DMS53 treated with DMSO at 0.1 percent for 48 hours (cell line): Measurements from ENCODE around the gene FGF18.

Source experiments
- DNase-seq: peaks from one replicate; lab custom pipeline; 2025; ENCODE audit not compliant: unreplicated experiment; lab: John Stamatoyannopoulos, UW

FGF18 gene

DNA sequence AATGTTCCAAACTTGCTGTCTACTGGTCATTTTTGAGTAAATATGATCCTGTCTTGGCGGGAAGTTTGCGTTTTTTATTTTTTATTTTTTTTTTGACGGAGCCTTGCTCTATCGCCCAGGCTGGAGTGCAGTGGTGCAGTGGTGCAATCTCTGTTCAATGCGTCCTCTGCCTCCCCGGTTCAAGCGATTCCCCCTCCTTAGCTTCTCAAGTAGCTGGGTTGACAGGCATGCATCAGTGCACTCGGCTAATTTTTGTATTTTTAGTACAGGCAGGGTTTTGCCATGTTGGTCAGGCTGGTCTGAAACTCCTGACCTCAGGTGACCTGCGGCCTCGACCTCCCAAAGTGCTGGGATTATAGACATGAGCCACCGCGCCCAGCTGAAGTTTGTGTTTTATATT, 45.4 kb downstream of the FGF18 start:
- DNase-seq = no peak

DNA sequence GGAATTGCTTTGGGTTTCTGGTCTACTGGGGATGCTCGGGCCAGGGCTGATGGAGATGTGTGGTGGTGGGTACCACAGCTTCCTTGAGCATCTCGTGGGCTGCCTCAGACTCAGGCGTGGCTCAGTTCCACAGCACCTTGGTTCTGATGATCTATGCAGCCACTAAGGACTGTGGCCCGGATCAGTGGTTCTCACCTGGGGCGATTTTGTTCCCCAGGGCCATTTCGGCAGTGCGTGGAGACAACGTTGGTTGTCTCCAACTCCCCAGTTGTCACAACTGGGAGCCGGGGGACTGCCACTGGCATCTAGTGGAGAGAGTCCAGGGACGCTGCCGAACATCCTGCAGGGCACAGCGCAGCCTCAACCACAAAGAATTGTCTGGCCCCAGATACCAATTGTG, 47.7 kb downstream of the FGF18 start:
- DNase-seq = no peak

DNA sequence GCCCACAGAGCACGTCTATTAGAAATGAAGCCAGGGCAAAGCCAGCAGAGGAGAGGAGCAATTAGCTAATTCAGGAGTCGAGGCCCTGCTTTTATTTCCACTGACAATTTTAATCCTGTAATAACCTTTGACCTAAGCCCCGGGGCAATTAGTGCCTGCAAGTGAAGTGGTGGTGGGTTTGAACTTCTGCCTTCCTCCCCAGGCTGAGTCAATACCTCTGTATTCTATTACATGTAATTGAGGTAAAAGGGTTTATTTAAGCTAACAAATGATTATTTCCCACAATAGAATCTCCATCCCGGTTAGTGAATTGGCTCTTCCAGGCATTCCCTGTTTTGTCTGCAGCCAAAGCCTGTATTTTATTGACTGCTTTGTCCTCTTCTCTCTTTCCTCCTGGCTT, 49.9 kb downstream of the FGF18 start:
- DNase-seq = no peak

DNA sequence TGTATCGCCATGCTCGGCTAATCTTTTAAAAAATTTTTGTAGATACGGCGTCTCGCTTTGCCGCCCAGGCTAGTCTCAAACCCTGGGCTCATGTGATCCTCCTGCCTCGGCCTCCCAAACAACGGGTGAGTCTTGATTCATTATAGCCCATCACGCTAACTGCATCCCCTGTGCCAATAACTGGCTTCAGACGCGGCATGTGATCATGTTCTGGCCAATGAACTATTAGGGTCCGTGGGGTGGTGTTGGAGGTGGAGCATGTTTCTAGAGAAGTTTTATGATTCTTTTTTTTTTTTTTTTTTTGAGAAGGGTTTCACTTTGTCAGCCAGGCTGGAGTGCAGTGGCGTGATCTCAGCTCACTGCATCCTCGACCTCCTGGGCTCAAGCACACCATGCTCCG, 51.0 kb downstream of the FGF18 start:
- DNase-seq = no peak

- no peak for DNase-seq
These were observed 54.9 kb downstream of the FGF18 start for GRCh38 chr5:171474230-171474813.

- DNase-seq = no peak
These were observed 56.1 kb downstream of the FGF18 start for GRCh38 chr5:171475596-171475995.

DNA sequence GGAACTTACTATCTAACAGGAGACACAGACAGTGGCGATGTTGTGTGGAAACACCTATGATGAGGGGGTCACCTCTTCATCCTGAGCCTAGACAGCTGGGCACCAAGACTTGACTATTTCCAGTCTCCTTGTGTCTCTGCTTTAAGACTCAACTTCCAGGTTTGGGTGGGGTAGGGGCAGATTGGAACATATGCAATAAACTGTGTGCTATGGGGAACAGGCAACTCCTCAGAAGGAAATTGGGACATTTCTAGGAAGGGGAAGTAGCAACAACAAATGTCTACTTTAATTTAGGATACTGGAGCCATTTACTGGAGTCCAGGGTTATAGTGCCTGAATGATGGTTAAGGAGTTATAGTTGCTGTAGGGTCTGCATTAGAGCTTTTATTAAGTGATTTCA, 57.3 kb downstream of the FGF18 start:
- no peak for DNase-seq

DNA sequence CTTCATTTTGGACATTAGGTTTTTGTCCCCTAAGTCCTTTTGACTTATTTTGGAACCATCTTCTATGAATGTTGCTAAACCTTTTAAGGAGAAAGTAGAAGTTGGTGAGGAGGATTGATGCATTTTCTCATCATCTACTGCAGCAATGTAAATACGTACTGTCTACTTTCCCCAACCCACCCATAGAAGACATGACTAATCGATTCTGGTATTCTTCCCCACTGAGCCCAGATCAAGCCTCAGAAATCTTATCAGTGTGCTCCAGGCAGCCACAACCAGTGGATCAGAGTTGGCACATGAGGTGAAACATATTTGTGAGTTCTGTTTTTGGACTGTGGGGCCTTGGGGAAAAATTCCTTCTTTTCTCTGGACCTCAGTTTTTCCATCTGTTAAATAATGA, 57.7 kb downstream of the FGF18 start:
- no peak for DNase-seq

GRCh38 chr5:171477666-171478065, 58.2 kb downstream of the FGF18 start:
- no peak for DNase-seq

DNA sequence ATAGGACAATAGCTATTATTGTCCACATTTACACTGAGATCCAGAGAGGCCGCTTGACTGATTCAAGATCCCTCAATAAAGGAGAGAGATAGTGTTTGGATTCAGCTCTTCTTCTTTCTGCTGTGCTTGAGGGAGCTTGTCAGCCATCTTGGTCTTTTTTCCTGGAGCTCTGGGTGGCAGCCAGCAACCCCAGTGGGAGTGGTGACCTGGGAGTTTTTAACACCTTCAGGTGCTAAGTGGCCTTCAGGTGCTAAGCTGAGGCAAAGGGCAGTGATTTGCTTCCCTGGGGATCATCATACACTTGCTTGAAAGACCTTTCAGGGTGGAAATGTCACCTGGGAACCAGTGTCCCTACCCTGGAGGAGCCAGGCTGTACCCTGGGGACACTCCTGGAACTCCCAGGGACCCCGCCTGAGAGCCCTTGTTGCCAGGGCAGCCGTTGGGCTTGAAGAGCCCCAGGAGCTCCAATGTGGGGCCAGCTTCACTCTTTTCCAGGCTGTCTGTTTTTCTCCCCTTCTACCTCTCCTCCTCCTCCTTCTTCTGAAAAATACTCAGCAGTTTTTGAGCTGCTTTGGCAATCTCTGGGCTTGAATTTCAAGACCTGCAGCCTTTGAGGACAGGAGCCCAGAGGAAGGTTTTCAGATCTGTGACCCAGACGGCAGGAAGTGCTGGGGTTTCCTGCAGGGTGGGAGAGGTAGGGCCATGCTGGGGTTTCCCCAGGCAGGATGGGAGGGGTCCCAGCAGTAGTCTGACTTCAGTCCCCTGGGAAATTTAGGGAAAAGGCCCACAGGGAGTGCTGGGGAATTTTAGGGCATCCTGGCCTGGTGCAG, 59.7 kb downstream of the FGF18 start:
- DNase-seq = no peak

DNA sequence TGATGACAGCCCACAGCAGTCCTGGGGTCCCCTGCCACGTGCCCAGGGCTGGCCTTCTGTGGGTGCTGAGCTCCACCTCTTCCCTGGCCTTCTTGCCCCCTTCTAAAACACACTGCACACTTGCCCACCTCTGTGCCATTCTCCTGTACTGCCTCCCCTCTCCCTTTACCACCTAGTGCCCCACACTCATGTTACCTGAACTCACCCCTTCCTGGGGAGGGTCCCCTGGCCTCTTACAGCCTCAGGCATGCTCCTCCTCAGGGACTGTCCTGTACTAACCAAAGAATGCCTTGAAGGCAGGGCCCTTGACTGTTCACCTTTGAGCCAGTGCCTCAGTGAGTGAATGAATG, 60.3 kb downstream of the FGF18 start:
- no peak for DNase-seq

DNA sequence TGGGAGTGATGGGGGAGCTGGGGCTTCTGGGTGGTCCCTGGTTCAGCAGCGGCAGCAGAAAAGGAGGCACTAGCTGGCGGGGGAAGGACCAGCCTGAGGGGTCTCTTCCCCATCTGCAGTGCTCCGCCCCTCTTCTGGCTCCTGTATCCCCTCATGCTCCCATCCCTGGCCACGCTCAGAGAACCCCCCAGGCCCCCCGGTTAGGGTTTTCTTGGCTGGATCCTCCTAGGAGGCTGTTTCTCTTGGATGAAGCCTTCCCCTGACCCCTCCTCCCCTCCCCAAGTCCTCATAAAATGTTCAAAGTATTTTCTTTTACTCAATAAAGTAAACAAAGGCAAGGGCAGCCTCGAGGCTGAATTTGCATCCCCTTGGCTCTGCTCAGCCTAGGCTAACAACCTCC, 60.8 kb downstream of the FGF18 start:
- DNase-seq = no peak

DNA sequence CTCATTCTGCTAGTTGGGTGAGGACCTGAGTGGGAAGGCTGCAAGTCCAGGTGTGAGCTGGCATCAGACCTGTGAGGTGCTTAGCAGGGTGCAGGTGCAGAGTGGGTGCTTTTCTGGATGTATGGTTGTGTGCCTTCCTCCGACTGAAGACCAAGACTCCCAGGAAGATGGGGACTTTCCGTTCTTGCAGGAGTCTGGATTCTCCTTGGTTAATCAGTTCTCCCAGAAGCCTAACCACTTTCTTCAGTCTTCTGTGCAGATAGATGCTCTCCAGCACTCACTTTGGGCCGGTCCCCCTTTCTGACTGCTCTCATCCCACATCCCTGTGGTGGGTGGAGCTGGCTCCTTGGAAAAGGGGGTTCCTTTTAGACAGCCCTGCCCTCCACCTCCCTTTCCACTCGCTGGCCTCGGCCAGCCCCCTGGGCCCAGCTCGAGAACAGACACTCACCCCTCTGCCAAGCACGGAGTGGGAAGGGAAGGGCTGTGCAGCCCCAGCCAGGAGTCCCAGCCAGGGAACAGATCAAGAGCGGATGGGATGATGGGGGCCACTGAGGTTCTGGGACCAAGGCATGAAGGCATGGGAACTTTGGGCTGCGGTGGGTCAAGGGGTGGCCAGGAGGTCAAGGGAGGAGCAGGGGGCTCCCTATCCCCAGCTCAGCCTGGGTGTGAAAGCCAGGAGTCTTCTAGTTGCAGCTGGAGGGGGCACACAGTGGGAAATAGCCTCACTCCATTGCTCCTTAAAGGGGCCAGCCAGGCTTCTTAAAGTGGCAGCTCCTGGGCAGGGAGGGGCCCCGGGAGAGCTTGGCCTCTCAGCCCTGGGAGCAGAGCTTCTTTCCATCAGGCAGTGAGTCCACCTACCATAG, 62.4 kb downstream of the FGF18 start:
- DNase-seq = no peak

- DNase-seq = no peak
These were observed 62.9 kb downstream of the FGF18 start for GRCh38 chr5:171482434-171482730.

- DNase-seq = no peak
These were observed 64.2 kb downstream of the FGF18 start for GRCh38 chr5:171483551-171484135.

- no peak for DNase-seq
These were observed 65.0 kb downstream of the FGF18 start for GRCh38 chr5:171484460-171484899.

GRCh38 chr5:171485668-171486067, 66.2 kb downstream of the FGF18 start:
- no peak for DNase-seq

GRCh38 chr5:171486613-171487012, 67.2 kb downstream of the FGF18 start:
- no peak for DNase-seq

DNA sequence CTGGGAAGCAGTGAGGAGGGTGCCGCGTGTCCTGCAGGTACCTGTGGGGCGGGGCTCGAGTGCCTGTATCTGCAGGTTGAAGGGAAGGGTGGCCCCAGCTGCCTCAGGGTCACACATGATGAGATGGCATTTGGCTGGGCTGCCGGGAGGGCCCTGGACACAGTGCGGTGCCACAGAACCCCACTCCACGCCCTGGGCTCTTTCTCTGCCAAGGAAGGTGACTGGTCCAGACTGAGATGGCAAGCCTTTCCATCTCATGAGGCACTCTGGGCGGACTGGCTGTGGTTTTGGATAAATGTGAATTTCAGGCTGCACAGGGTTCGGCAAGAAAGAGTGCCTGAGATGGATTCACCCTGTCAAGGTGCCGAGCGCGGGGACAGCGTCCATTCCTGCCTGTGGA, 69.4 kb downstream of the FGF18 start:
- no peak for DNase-seq

DNA sequence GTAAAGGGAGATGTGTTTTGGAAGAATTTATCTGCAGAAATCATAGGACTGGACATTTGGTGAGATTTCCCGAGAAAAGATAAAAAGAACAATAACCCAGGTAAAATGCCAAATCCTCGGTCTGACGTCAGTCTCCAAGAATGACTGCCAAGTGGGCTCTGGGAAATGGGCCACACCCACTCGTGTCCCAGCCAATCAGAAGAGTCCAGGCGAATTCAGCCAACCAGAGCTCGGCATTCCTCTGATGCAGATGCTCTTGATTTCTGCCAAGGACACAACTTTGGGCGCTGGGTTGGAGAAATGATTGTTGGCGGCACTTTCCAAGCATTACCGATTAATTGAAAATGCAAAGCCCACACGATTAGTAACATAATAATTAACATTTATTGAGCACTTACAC, 73.3 kb downstream of the FGF18 start:
- DNase-seq = no peak

DNA sequence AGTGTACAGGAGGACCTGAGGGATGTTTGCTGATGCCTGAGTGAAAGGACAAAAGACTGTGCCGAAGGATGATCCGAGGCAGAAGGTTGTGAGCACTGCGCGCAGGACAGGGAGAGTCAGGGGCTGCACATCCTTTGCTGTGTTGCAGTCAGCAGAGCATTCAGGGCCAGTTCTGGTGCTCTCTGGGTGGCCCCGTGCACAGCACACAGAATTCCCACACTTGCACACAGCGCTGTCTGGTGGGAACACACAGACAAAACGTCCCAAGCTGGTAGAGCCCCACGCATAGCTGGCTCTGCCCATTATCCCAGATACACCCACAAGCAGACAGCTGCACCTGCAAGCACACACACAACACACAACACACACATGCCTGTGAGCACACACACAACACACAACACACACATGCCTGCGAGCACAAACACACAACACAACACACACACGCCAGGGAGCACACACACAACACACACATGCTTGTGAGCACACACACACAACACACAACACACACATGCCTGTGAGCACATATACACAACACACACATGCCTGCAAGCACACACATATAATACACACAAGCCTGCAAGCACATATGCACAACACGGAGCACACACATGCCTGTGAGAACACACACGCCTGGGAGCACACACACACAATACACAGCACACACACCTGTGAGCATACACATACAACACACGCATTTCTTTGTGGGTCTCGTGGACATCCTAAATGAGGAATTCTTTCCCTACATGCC, 74.4 kb downstream of the FGF18 start:
- no peak for DNase-seq
